ENCODE measurements around the gene FAM229A. TPM values are rescaled to one million over a fixed set of nuclear protein-coding genes. Genes with fewer than 3 reads are reported as not detected.

The FAM229A gene
- total RNA-seq, 1 donor from 2014 or later = 8.5 TPM

DNA sequence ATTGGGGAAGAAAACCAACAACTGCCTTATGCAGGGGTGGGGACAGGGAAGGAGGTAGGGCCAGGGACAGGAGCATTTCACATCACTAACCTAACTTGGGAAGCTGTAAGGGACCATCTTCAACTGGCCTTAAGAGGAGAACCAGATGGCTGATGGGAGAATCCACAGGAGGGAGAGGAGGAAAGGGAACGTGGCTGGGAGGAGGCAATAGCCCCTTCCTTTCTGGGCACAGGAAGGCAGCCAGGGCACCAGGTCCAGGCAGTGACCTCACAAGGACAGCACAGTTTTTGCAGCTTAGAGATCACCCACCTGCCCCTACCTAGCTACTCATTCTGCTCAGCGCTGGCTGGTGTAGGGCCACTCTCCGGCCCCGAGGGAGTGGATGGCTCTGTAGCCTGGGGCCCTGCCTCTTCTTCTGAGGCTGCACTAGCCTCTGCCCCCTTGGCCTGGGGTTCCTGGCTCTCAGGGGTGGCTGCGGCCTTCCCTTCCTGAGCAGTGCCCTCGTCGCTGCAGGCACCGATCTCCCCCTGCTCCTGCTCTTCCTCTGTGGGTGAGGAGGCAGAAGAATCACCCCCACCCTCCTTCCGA lies 27.9 kb downstream of the FAM229A start:
- Mint-ChIP-seq H3K4me3 (ENCODE audit: unreplicated experiment) (peak overlapping the region; percentile 92), H3K36me3 (ENCODE audit: unreplicated experiment) (peaks cover 25% of the 10 kb centered on the region), H3K27ac (ENCODE audit: unreplicated experiment) (peak overlapping the region; percentile 71), H3K9me3 (ENCODE audit: unreplicated experiment) (no peaks in the 10 kb centered on the region), H3K27me3 (ENCODE audit: unreplicated experiment) (no peaks in the 10 kb centered on the region), H3K4me1 (ENCODE audit: unreplicated experiment) (peaks cover 30% of the 10 kb centered on the region)
- TF ChIP-seq, protein P1, sequence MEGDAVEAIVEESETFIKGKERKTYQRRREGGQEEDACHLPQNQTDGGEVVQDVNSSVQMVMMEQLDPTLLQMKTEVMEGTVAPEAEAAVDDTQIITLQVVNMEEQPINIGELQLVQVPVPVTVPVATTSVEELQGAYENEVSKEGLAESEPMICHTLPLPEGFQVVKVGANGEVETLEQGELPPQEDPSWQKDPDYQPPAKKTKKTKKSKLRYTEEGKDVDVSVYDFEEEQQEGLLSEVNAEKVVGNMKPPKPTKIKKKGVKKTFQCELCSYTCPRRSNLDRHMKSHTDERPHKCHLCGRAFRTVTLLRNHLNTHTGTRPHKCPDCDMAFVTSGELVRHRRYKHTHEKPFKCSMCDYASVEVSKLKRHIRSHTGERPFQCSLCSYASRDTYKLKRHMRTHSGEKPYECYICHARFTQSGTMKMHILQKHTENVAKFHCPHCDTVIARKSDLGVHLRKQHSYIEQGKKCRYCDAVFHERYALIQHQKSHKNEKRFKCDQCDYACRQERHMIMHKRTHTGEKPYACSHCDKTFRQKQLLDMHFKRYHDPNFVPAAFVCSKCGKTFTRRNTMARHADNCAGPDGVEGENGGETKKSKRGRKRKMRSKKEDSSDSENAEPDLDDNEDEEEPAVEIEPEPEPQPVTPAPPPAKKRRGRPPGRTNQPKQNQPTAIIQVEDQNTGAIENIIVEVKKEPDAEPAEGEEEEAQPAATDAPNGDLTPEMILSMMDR (IDR thresholded peaks at IDR 0.05) = no peak
- no peak for DNase-seq (ENCODE audit: extremely low spot score, unreplicated experiment)

DNA sequence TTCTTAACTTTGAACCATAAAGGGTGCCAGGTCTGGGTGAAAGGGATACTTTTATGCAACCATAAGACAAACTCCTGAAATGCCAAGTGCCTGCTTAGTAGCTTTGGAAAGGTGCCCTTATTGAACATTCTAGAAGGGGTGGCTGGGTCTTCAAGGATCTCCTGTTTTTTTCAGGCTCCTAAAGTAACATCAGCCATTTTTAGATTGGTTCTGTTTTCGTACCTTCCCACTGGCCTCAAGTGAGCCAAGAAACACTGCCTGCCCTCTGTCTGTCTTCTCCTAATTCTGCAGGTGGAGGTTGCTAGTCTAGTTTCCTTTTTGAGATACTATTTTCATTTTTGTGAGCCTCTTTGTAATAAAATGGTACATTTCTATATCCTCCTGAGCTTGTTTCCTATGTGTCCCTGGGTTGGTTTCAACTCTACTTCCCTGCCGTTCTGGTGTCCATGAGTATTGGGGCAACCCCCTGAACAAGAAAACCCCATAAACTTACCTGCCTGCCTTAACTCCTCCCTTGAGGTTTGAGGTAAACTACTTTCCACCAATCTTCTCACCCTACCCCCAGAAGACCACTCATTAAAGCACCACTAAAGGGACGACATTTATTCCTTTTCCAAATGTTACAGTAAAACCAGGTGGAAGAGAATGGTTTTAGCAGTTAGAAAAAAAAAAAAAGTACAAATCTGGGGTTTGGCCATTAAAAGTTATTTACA lies 28.9 kb downstream of the FAM229A start:
- peak overlapping the region; percentile 52 for H3K27ac Mint-ChIP-seq (ENCODE audit: unreplicated experiment)
- H3K4me3 Mint-ChIP-seq (ENCODE audit: unreplicated experiment) = peak overlapping the region; percentile 92
- no peaks in the 10 kb centered on the region for H3K27me3 Mint-ChIP-seq (ENCODE audit: unreplicated experiment)
- no peaks in the 10 kb centered on the region for H3K9me3 Mint-ChIP-seq (ENCODE audit: unreplicated experiment)
- peaks cover 30% of the 10 kb centered on the region for H3K4me1 Mint-ChIP-seq (ENCODE audit: unreplicated experiment)
- TF ChIP-seq, protein P1 (IDR thresholded peaks at IDR 0.05) = no peak
- H3K36me3 Mint-ChIP-seq (ENCODE audit: unreplicated experiment) = peaks cover 31% of the 10 kb centered on the region
- DNase-seq (ENCODE audit: extremely low spot score, unreplicated experiment) = no peak

DNA sequence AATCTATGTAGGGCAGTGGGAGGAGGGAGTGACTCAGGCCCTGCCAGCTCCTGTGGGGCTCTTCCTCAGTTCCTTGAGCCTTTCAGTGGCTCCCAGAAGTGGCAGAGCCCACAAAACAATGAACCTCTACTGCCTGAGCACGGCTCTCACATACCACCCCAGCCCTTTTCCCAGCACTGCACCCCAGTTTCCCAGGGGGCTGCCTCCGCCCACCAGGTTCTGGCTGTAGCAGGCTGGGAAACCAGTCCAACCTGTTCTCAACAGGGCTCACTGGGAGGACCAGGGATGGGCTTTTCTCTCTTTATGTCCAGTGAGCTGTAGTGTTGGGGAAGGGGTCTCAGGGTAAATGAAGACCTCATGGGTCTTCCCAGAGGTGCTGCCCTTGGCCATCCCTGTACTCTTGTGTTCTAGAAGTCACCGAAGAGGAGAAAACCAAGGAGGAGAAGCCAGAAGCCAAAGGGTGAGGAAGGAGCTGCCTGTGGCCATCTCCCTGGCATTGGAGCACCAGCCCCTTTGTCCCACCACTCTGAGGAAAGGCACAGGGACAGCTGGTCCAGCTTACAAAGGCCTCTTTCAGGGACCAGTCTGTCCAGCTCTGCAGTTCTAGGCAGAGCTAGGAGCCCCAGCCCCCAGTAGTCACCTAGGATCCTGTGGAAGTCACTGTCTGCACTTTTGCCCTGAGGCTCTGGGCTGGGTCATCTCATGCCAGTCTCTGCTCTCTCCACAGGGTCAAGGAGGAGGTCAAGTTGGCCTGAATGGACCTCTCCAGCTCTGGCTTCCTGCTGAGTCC lies 29.8 kb downstream of the FAM229A start:
- H3K9me3 Mint-ChIP-seq (ENCODE audit: unreplicated experiment) = no peaks in the 10 kb centered on the region
- H3K4me3 Mint-ChIP-seq (ENCODE audit: unreplicated experiment) = no peak overlapping the region
- peak overlapping the region; percentile 63 for H3K27ac Mint-ChIP-seq (ENCODE audit: unreplicated experiment)
- peaks cover 35% of the 10 kb centered on the region for H3K36me3 Mint-ChIP-seq (ENCODE audit: unreplicated experiment)
- no peaks in the 10 kb centered on the region for H3K27me3 Mint-ChIP-seq (ENCODE audit: unreplicated experiment)
- no peak for DNase-seq (ENCODE audit: extremely low spot score, unreplicated experiment)
- TF ChIP-seq, protein P1 (IDR thresholded peaks at IDR 0.05) = no peak
- peaks cover 26% of the 10 kb centered on the region for H3K4me1 Mint-ChIP-seq (ENCODE audit: unreplicated experiment)

DNA sequence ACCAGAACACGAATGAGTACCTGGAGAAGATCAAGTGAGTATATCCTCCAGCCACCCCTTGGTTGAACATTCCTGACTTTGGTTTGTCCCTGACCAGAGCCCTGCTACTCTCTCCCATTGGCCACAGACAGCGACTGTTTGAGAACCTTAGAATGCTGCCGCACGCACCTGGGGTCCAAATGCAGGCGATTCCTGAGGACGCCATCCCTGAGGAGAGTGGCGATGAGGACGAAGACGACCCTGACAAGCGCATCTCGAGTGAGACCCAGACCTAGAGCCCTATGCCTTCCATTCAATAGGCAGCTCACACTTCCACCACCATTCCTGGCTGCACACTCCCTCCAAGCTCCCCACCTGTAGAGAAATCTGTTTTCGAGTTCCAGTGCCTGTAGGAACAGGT lies 30.7 kb downstream of the FAM229A start:
- Mint-ChIP-seq H3K9me3 (ENCODE audit: unreplicated experiment) (no peaks in the 10 kb centered on the region), H3K4me3 (ENCODE audit: unreplicated experiment) (no peak overlapping the region), H3K27ac (ENCODE audit: unreplicated experiment) (peak overlapping the region; percentile 63), H3K4me1 (ENCODE audit: unreplicated experiment) (peaks cover 18% of the 10 kb centered on the region), H3K27me3 (ENCODE audit: unreplicated experiment) (no peaks in the 10 kb centered on the region), H3K36me3 (ENCODE audit: unreplicated experiment) (peaks cover 35% of the 10 kb centered on the region)
- no peak for DNase-seq (ENCODE audit: extremely low spot score, unreplicated experiment)
- TF ChIP-seq, protein P1 (IDR thresholded peaks at IDR 0.05) = no peak

Data from osteocyte (in vitro differentiated cells).